ENCODE results near the gene SLCO1B3.

The SLCO1B3 gene

DNA sequence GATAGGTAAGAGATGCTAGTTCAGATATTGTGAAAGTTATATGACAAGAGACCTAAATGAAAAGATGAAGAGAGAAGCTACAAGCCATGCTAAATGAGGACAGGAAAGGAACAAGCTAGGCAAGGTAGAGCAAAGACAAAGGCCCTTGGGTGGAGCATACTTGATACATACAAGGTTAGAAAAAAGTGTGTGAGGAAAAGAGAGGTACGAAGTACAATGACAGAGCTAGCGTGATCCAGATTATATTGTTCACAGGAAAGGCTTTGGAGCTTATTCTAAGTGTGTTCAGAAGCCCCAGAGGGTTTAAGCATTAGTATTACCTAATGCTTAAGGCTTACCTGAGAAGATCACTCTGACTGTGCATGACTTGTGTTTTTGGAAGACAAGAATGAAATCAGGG is 75.0 kb downstream of the SLCO1B3 start:
- no peak for DNase-seq (ENCODE audit: low read depth)

DNA sequence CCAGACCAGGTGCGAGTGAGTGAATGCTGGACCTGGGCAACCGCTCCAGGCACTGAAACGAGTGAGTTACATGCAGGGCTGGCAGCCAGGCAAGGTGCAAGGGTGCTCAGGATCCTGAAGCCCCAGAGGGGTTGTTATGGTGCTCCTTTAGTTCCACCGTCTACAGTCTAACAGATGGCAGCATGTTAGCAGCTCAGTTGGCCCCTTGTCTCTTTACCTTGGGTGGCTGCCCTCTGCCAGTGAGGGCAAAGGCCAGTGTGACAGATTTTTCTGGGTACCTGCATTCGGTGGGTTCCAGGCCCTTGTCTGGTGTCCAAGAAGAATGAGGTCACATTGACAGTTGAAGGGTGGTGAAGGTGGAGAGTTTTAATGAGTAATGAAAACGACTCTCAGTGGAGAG is 106.8 kb downstream of the SLCO1B3 start:
- no peak for DNase-seq (ENCODE audit: low read depth)

DNA sequence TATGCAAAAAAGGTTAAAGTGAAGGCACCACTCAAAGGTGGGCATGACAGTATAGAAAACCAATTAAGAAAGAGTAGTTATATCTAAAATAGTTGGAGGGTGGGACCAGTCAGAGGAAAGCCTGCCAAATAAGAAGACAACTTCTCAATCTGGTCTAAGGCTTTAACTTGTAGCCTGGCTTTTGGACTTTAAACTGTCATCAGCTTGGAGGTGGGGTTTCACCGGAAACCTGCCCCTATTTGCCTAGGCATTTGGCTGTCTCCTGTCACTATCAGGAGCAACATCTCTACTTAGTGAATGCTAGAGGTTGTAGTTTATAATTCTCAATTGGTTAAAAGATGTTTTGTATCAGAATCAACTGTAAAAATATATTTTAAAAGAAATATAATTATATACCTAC is 107.3 kb downstream of the SLCO1B3 start:
- DNase-seq (ENCODE audit: low read depth) = no peak

DNA sequence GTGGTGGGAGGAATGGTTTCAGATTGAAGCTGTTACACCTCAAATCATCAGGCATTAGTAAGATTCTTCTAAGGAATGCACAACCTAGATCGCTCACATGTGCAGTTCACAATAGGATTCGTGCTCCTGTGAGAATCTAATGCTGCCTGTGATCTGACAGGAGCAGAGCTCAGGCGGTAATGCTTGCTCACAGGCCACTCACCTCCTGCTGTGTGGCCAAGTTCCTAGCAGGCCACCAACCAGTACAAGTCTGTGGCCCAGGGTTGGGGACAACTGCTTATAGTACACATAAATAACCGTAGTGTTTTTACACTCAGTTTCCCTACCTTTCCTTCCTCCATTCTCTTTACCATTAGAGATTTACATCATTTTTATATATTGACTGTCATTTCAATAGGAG is 121.4 kb downstream of the SLCO1B3 start:
- no peak for DNase-seq (ENCODE audit: low read depth)

DNA sequence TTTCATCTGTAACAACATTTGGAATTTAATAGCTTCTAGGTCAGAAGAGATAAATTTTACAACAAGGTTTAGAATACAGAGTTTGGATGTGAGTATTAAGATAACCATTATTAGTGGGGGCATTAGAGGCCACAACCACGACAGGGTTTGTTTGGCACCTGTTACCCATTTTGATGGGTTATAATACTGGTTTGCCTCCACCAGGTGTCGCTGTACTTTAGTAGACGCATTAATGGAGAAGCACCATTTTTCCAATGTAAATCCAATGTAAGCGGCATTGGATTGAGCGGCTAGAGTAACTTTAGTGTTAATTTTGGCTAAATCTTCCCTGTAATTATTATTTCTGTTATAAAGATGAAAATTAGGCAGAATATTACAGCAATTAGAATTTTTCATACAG is 136.2 kb downstream of the SLCO1B3 start:
- DNase-seq (ENCODE audit: low read depth) = no peak

DNA sequence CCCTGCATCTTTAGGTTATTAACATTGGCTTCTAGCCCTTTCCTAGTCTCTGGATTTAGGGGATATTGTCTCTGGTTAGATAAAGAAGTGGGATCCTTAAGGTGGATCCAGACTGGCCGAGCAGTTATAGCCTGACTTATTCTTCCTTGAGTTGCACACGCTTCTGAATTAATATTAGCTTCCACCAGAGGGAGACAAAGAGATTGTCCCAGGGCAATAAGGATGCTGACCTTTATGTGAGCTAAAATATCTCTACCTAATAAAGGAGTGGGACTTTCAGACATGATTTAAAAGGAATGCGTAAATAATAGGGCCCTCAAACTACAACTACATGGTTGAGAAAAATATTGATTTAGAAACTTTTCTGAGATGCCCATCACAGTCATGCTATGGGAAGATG is 139.7 kb downstream of the SLCO1B3 start:
- no peak for DNase-seq (ENCODE audit: low read depth)

DNA sequence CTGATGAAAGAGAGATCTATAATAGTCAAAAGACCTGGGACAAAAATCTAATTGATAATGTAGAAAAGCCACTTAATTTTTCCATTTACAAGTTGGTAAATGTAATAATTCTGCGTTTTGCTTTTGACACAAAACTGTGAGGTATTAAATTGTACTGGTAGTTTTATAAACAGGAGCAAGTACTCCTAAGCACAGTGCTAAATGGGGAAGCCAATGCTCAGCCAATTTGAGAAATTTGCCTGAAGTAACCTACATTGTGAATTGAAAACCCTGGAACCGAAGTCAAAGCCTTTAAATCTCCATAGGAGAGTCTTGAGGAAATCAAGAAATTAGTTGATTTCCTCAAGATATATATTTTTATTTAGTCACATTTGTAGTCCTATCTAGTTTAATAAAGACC is 152.8 kb downstream of the SLCO1B3 start:
- DNase-seq (ENCODE audit: low read depth) = no peak

DNA sequence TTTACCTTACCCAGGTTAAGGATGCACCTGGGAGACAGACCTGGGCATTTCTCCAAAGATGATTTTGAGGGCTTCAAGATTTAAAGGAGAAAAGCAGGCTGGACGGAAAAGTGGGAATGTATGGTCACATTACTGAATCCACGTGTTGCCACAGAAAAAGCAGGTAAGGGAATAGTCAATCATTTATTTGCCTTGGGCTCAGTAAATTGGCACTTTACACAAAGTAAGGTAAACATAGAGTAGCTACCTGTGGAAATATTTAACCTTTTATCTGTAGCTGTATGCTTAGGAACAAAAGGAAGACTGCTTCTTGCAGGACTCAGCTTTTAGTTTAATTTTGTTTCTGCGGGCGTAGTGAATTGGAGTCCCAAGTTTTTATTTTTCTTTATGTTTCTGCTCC is 153.3 kb downstream of the SLCO1B3 start:
- no peak for DNase-seq (ENCODE audit: low read depth)

Data from fibroblast of gingiva (primary cell).